Esophagus mucosa (tissue), 1 donor: Measurements from ENCODE around the gene SCD. TPM values are rescaled to one million over a fixed set of nuclear protein-coding genes. Genes with fewer than 3 reads are reported as not detected.

ENCODE experiments used
- ATAC-seq: fragments of 200-7000 bp; cut with Tn5 transposase; one replicate; pipeline ENCODE4 v1.9.1; 2020
- total RNA-seq: library from RNA; stranded (reverse); gene quantifications from one replicate; pipeline ENCODE4 v1.2.4, GENCODE V29; 2023
- donor health status: DM: yes; HTN: yes; CAD: no.

The SCD gene
- total RNA-seq, 1 donor from 2014 or later, result 297 TPM

DNA sequence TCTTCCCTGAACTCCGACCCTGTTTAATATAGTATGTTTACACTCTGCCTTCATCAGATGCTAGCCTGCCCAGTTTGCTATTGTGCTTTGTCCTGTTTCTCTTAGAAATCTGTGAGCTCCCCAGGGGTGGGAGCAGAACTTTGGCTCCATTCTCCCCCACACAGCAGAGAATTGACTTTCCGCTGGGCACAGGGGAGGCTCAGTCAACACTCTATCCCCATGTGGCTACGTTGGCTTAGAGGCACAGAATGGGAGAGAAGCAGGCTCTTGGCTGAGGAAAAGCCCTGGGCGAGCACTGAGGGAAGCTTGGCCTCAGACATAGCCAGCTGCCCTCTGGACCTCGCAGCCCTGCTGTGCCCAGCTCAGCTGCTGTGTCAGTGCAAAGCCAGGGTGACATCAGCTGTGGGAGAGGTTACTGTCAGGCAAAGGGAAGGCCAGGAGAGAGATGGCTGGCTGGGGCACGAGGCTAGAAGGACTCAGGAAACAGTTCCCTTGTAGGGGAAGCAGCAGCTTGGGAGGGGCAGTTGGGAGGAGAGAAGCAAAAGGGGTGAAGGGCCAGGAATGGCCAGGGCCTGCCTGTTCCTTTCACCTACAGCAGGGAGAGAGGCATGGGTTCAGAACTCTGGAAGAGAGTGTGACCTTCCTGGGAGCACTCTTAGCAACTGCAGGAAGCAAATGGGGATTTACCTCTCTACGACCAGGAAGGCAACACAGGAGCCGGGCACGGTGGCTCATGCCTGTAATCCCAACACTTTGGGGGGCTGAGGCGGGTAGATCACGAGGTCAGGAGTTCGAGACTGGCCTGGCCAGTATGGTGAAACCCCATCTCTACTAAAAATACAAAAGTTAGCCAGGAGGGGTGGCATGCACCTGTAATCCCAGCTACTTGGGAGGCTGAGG lies 5.8 kb upstream of the SCD start:
- no peak for ATAC-seq

DNA sequence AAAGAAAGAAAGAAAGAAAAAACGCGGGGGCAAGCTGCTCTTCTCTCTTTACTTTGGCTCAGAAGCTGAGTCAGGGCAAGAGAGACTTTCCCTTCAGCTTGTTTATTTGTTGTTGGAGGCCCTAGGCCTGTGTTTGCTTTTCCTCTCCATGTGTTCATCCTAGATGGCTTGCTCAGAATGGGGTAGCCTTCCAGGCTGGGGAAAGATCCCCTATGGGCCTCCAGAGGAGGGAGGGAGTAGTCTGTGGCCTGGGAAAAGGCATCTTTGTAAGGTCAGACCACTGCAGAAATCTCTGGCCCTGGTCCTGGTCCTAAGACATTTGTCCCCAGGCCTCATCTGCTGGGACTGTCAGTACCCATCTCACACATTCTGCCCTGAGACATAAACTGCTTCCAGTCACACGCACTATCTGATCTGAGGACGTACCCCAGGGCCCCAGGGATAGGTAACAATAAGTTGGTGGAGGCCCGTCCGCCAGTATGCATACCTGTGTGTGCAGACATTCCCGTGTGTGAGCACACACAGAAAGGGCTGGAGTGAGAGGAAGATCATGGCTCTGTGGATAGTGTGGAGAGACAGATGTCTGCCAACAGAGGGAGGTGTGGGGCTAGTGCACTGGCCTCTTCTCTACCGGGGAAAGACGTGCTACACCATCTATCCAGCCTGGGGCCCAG lies 4.9 kb upstream of the SCD start:
- ATAC-seq, result peak; percentile 67

DNA sequence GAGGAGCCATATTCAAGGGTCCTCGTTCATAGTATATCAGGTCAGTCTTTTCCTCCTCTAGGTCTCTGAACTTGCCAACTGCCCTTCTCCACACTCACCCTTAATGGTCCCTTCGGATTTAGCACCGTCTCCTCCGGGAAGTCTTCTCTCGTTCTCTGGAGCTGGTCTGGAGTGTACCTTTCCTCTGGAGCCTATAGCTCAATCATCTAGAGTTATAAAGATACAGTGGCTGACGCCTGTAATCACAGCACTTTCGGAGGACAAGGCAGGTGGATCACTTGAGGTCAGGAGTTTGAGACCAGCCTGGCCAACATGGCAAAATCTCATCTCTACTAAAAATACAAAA lies 4.4 kb upstream of the SCD start:
- ATAC-seq, result no peak

DNA sequence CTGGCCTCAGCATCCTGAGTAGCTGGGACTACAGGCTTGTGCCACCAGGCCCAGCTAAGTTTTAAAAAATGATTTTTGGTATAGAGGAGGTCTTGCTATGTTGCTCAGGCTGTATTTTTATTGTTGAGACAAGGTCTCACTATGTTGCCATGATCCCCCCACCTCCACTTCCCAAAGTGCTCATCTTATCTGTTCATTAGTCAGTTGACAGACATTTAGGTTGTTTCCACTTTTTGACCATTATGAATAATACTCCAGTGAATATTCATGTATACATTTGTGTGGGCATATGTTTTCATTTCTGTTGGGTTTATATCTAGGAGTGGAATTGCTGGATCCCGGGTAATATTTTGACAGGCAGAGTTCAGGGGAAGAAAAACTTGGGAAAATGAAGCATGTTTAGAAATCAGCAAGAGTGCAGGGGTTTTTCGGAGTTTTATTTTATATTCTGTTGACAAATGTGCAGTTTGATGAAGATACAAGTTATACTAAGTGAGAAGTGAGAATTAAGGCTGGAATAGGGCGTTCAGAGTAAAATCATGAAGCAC lies 2.7 kb upstream of the SCD start:
- ATAC-seq, result no peak

DNA sequence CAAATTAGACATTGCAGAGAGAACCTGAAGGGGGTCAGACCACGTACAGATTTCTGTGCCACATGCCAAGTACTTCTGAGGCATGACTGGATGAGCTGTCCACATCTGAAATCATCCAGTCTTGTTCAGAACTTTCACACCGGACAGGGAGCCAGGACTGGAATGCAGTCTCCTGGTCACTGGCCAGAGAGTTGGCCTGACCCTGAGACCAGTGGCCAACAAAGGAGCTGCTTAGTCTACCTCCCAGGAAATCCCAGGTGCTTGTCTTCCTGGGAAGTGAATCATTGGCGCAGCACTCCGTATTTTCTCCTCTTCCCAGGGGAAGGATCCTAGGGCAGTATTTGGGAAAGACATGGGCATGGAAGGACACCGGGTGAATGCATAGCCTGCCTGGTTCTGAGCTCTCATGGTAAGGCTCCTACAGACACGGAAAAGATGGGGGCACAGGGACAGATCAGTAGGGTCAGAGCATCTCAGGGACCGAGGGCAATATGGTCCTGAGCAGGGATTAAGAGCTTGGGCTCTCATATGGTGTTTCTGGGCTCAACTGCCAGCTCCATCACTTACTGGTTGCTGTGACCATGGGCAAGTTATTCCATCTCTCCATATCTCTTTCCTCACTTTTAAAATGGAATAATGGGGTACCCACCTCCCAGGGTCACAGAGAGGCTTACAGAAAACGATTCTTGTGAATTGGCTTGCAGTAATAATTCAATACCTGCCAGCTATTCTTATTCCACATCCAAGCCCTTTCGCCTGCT lies 1.3 kb upstream of the SCD start:
- ATAC-seq, result no peak

DNA sequence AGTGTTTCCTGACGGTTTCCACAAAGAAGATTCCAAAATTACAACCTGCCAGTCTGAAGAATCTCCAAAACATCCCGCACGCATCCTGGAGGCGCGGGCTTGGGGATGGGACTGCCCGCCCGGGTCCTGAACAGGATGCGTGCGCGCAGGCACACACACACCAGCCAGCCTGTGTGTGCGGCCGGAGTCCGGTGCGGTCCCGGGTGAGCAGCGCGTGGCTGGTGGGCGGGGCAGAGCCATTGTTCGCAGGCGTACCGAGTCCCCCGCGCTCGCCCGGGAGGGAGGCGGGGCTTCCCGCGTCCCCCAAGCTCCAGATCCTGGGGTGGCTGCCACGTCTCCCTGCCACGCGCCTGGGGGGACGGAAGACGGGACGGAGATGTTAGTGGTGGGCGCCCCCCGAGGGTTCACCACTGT lies 675 bp upstream of the SCD start:
- ATAC-seq, result peak; percentile 72

DNA sequence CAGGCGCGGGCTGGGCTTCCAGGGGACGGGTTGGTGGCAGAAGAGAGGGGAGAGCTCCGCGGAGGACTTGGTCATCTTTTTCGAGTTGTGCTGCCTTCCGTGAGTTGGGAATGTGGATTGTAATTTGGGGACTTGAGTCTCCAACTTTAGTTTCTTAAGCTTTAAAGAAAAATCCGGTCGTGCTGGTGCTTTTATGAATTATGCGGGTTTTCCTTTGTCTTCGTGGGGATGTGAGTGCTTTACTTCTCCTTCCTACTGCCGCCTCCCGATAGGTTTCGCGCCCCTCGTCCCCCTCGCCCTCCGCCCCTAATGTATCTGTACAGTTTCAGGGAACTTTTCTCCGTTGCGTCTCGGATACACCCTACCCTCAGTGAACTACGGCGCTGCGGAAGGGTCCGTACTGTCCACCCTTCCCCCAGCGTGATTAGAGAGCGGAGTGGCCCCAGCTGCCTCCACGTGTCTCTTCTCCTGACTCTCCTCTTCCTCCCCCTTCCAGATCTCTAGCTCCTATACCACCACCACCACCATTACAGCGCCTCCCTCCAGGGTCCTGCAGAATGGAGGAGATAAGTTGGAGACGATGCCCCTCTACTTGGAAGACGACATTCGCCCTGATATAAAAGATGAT lies 649 bp downstream of the SCD start:
- no peak for ATAC-seq

DNA sequence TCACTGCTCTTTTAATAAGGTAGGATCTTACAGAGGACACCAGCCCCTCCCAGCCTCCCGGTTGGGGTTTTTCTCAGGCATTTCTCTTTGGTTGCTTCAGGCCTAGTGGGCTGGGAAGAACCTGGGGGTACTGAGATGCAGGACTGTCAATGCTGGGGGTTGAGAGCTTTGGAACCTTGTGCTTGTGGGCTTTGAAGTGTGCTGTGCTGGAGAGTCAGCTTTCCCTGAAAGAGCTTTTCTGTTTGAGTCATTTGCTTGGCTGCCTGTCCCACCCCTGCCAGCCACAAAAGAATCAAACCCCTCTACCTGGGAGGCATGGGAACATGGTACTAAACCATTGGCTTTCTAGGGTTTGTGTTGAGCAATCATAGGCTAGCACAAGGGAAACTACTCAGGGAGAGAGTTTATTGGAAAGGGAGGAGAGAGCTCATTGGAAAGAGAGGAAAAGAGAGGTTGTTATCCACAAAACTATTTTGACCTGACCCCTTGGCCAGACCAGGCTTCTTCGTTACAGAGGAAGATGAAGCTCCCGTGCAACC lies 1.4 kb downstream of the SCD start:
- no peak for ATAC-seq

DNA sequence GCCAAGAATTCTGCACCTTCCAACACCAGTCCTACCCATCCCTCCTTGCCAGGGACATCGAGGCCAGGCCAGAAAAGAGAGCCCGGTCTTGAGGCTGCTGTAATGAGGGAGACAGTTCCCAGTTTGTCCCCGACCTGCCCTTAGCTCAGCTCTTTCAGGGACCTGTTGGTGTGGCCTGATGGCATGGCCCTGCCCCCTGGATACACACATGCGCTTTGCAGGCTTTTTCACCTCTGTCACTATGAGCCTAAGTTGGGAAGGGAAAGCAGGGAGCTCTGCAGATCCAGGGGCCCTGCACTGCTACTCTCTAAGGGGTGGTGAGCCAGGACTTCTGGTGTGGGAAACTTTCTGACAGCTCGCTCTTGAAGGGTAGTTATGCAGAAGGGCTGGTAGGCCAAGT lies 2.1 kb downstream of the SCD start:
- no peak for ATAC-seq

DNA sequence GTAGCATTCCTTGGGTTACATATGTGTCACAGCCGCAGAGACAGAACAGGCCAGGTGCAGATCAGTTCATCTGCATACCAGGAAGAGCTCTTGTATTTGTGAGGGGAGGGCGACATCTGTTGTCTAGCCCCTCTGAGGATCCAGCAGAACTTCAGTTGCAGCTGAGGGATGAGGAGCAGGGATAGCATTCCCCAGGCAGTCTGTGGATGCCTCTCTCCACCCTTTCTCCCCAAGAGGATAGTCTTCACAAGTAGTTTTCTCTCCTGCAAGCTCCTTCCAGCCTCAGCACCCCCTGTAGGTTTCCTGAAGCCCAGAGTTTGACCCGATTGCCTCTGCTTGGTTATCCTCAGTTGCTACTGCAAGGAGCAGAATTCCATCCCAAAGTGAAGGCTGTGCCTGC lies 2.6 kb downstream of the SCD start:
- ATAC-seq, result no peak

DNA sequence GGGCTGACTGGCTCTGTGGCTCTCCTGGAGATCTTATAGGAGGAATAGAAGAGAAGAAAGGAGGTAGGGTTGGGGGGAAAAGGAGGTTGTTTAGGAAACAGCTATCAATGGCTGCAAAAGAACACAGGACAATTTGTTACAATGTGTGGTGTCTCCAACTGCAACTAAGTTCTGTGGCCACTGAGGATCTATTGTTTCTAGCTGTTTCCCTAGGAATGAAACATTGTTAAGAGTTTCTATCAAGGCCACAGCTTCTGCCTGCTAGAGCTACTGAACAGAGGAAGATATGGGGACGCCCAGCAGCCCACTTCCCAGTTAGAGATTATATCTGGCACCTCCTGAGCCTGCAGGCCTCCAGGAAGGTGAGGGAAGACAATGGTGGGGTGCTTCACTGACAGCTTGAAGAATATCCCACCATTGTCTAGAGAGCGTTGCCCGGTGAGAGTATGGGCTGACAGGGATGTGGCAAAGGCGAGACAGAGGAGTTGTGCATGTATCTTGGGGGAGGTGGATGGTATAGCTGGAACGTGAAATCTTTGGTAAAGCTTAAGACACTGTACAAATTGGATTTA lies 4.0 kb downstream of the SCD start:
- ATAC-seq, result no peak

DNA sequence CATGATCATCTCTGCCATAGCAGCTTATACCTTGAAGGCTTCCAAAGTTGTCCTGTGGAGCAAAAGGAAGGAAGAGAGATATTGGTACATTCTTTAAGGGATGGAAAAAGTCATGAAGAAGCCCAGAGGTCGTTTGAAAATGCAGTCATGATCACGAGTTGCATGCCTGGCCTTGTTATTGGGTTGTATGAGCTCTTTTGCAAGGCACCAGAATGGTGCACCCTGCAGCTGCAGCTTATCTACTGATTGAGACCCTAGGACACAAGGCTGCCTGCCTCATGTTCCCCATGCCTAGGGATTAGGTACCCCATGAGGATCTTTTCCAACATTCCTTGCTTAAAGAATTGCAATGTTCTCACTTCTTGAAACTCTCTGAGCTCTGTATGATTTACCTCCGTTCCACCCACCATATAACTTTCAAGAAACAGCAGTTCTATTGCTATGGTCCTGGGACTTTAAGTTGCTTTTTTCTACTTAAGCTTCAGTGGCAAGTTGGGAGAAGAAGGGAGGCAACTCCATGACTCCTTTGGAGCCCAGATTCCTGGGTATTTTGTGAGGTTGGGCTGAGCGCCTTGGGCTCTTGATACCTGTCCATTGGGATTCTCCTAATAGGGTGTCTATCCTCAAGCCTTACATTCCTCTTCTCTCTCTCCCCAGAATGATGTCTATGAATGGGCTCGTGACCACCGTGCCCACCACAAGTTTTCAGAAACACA lies 6.9 kb downstream of the SCD start:
- ATAC-seq, result no peak

DNA sequence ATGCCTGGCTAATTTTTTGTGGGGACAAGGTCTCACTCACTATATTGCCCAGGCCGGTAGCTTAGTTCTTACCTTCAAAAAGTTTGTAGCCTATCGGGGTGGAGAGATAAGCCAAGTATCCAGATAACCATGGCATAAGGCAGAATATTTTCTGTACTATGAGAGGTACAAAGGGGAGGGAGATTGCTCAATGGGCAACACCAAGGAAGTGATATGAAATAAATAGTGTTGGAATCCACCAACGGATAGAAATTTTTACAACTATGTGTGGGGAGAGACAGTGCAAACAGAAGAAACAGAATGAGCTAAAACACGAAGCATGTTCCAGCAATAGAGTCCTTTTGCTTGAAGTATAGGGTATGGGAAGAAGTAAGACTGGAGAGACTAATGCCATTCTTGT lies 8.1 kb downstream of the SCD start:
- ATAC-seq, result no peak

DNA sequence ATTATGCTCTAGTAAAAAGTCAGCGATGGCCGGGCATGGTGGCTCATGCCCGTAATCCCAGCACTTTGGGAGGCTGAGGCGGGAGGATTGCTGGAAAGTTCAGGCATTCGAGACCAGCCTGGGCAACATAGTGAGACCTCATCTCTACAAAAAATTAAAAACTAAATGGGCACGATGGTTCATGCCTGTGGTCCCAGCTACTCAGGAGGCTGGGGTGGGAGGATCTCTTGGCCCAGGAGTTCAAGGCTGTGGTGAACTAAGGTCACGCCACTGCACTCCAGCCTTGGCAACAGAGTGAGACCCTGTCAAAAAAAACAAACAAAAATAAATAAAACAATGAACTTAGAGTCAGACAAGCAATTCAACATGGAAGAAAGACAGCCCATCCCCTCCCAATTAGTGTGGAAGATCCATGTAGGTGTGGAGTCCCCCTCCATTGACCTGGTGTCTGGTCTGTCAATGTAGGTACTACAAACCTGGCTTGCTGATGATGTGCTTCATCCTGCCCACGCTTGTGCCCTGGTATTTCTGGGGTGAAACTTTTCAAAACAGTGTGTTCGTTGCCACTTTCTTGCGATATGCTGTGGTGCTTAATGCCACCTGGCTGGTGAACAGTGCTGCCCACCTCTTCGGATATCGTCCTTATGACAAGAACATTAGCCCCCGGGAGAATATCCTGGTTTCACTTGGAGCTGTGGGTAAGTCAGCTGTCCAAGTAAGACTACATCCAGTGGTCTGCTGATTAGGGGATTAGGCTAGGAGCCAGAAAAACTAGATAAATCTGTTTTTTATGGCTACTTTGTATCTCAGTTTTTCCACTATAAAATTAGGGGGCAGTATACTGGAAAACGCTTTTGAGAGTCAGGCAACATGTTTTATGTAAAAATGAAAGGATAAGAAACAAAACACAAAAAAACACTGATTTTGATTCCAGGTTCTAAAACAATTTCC lies 9.3 kb downstream of the SCD start:
- ATAC-seq, result no peak

DNA sequence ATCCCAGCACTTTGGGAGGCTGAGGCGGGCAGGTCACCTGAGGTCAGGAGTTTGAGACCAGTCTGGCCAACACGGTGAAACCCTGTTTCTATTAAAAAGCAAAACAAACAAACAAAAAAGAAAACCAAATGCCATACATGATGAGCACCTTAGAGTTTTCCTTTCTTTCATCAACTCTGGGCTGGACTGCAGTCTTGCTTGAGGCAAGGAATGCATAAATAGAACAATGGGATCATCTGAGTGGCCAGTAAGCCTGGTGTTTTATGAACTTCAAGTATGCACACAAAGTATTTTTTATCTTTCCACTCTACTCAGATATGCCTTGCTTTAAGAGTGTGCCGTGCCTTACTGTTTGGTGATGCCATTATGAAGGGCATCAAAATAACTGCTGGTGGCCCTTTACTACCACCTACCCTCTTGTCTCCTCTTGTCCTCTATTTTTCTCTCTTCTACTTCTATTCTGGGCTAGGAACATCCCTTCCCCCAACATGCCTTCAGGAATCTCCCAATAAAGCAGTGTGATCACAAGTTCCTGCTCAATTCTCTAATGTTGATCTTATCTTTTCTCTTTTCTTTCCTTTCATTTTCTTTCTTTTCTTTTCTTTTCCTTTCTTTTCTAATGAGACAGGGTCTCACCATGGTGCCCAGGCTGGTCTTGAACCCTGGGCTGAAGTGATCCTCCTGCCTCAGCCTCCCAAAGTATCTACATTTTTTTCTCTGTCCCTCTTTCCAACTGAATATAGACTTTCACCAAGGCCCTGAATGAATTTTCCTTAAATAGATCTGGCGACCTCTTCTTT lies 10.2 kb downstream of the SCD start:
- no peak for ATAC-seq

DNA sequence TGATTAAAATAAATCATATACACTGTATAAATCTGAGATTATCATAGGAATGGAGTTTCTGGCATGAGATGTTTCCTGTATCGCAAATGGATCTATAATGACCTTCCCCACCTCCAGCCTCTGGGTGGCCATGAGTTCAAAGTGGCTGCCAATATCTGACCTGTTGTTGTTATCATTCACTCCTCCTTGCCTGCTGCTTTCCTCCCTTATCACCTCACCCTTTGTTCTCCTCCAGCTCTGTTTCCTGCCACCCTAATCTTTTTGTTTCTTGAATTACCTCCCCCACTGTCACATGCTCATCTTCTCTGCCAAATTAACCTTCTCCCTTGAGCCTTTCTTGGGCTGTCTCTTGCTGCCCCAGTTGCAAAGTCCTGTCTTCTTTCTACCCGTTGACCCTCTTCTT lies 12.0 kb downstream of the SCD start:
- no peak for ATAC-seq

DNA sequence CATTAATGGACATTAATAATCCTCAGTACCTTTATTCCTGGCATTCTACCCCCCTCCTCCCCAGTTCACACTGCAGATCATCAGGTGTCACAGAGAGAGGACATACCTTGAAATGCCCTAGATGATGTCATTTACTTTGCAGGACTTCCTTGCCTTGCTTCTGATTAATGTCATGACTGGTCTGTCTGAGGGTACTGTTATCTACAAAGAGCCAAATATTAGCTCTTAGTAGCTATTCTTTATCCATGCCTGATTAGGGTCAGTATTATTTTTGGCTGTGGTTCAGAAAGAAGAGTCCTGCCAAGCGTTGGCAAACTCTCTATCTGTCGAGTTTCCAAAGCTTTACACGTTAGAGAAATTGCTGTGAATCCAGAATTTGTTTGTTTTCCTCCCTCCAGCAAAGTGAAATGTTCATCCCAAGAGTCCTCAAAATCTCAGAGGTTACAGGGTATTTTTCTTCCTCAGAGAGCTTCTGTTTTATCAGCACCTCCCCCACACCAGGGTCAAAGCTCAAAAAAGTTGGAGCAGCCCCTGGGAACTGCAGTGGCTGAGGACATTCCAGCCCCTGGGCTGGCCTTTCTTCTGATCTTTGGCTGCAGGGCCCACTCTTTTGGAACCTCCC lies 12.6 kb downstream of the SCD start:
- ATAC-seq, result no peak

DNA sequence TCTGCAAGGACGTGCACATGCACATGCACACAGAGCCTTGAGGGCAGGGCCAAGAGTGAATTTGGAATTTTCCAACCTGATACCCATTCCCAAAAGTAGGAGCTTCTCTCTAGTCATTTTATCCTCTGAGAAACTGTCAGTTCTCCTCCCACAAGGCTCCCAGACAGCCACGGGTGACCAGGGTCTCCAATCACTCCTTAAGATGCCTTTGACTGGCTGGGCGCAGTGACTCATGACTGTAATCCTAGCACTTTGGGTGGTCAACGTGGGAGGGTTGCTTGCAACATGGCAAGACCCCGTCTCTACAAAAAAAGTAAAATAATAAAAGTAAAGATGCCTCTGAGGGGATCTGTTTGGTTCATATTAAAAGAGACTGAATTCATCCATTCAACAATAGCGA lies 13.2 kb downstream of the SCD start:
- no peak for ATAC-seq
